Measurements from ENCODE around the gene C16orf74.

C16orf74 gene

DNA sequence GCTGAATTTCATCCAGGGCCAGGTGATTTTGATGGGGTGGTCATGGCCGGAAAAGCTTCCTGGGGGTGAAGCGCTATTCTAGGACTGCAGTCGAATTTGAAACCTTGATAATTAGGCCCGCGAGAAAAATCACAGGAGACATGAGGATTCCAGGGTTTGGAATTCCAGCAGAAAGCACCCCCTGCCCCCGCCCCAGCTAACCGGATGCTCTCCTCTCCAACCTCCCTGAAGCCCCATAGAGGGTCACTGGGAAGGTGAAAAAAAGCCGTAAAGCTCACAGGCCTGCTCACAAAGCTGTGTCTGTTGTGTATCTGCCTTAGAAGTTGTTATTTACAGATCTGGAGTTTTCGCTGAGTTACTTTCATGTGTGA is 61.0 kb downstream of the C16orf74 start:
- DNase-seq: no peak

DNA sequence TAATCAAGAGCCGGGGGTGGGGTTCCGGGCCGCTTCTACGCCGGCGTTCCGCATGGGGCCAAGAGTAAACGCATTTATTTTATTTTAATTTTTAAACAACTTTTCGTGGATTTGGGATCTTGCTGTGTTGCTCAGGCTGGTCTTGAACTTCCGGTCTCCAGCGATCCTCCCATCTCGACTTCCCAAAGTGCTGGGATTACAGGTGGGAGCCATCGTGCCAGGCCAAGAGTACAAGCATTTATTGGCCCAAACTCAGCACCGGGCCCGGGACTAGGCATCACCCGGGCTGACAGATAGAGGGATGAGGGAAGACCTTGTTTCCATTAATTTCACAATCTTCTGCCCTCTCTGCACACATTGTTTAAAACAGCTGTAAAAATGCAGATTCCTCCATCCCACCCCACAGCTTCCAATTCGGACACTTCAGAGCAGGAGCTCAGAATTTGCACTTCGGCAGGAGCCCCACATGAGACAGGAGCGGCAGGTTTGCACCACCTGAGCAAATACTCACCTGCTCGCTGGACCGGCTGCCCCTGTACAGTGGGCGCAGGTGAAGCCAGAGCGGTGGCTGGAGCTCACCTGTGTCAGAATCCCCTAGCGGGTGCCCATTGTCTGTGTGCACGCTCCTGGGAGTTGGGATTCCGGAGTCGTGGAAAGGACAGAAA is 61.5 kb downstream of the C16orf74 start:
- no peak for DNase-seq

DNA sequence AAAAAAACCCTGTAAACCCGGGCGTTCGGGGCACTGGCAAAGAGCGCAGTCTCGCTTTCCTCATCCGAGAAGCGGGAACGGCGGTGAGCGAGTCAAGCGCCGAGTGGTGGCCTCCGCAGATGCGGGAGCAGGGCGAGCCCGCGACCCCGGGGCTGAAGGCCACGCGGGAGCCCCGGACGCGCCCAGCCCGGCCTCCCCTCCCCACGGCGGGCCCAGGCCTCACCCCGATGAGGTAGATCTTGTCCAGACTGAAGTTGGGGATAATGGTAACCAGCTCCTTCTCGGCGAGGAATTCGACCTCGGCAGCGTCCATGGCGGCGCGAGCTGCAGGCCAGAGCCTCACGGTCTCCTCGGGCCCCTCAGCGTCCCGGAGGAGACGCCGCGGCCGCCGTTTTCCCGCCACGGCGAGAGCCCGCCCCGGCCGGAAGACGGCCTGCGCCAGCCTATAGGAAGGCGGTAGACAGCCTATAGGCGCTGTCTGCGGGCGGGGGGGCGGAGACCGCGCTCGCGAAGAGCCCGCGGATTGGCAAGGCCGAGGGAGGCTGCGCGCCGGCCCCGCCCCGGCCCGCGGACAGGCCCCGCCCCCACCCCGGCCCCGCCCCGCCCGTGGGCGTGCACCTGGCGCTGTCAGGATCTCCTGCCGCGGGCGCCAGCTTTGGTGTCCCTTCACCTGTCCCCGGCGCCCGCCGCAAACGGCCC is 62.2 kb downstream of the C16orf74 start, which contains the start of gene GINS2:
TSS of gene GINS2 (minus strand) at position 369 of the 699 bp plus-strand sequence. CDS start at position 313, 56 bp downstream.
- peak; percentile 84 to 94 (median 86) for DNase-seq

DNA sequence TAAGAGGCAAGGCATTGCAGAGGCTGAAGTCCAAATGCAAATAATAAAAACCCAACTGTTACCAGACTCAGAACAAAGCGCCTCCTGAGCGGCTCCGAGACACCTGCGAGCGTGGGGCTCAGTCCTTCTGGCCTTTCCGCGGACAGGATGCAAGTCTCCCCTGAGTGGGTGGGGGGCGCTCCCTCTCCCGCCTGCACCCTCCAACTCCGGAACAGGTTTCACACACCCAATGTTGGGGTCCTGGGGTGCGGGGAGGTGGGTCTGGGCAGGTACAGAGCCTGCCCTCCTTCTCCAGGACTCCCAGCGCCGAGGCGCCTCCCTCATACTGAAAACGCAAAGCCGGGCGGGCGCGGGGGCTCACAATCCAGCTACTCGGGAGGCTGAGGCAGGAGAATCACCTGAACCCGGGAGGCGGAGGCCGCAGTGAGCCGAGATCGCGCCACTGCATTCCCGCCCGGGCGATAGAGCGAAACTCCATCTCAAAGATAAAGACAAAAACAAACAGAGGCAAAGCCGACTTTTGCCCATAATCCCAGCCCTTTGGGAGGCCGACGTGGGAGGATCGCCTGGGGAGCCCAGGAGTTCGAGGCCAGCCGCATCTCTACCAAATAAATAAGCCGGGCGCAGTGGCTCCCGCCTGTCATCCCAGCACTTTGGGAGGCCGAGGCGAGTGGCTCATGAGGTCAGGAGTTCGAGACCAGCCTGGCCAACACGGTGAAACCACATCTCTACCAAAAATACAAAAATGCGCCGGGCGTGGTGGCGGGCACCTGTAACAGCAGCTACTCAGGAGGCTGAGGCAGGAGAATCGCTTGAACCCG is 63.0 kb downstream of the C16orf74 start:
- DNase-seq: no peak

DNA sequence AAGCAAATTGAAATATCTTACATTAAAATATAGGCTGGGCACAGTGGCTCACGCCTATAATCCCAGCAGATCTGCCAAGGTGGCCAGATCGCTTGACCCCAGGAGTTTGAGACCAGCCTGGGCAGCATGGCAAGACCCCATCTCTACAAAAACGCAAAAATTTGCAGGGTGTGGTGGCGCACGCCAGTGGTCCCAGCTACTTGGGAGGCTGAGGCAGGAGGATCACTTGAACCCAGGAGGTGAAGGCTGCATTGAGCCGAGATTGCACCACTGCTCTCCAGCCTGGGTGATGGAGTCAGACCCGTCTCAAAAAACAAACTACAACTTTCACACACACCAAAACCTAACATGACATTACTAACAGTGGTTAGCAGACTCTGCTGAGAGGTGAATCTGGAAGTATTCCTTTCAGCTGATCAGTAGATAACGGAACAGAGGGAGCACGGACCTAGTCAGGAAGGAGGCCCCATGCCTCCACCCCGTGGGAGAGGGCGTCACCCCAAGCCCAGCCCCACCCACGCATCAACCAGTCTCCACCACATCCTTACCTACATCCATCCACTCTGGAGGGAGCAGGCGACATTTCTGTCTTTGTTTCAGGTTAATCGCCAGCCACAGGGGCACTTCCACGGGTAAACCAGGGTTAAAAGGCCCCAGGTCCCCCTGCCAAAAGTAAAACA is 63.8 kb downstream of the C16orf74 start:
- peak in 3 of 5 donors; percentile 14 to 40 (median 17) for DNase-seq

DNA sequence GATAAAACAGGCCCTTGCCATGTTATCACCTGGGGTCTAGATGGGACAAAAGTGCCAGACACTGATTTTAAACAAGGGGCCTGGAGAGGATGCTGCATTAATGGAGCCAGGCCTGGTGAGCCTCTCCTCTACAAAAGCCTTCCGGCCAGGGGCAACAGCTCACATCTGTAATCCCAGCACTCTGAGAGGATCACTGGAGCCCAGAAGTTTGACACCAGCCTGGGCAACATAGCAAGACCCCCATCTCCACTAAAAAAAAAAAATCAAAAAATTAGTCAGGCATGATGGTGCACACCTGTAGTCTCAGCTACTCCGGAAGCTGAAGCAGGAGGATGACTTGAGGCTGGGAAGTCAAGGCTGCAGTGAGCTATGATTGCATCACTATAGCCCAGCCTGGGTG is 65.6 kb downstream of the C16orf74 start:
- DNase-seq: no peak

DNA sequence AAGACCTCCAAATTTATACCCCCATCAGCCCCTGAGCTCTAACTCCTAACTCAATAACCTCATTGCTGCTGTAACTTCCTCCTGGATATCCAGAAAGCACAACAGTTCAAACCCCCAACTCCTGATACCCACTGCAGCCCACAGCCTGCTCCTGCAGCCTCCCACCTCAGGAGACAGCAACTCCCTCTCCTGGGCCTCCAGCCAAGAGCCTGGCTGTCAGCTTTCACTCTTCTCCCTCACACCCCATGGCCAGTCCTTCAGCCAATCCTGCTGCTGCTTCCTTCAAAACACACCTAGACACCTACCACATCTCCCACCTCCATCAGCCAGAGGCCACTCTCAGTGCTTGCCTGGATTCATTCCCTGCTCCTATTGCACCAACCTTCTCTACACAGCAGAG is 67.5 kb downstream of the C16orf74 start:
- no peak for DNase-seq

DNA sequence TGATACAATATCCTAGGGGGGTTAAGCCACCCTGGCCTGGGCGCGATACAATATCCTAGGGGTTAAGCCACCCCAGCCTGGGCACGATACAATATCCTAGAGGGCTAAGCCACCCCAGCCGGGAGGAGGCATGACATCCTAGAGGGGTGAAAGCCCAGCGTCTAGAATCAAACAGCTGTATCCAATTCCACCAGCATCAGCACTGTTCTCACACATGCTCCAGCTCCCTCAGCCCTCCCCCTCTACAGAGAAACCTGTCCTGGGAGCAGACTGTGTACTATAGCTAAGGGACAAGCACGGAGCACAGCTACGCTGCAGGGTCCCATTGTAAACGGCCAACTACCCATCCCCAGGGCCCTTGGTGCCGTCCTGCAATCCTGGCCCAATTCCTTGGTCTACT is 68.4 kb downstream of the C16orf74 start:
- no peak for DNase-seq

DNA sequence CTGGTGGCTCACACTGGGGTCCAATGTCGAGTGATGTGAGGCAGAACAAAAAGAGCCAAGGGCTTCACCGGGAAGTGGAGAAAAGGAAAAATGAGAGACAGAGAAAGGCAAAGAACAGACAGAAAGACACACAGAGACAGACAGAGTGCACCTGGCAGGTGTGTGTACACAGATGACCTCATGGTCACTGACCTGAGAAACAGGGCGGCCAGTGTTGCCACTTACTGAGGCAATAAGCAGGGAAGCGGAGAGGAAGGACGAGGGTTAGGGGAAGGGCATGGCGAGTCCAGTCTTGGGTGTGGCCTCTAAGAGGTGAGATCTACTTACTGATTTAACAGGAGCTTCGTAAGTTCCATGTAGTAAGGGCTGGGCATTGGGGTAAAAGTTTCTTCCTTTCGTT is 69.6 kb downstream of the C16orf74 start:
- DNase-seq: no peak

DNA sequence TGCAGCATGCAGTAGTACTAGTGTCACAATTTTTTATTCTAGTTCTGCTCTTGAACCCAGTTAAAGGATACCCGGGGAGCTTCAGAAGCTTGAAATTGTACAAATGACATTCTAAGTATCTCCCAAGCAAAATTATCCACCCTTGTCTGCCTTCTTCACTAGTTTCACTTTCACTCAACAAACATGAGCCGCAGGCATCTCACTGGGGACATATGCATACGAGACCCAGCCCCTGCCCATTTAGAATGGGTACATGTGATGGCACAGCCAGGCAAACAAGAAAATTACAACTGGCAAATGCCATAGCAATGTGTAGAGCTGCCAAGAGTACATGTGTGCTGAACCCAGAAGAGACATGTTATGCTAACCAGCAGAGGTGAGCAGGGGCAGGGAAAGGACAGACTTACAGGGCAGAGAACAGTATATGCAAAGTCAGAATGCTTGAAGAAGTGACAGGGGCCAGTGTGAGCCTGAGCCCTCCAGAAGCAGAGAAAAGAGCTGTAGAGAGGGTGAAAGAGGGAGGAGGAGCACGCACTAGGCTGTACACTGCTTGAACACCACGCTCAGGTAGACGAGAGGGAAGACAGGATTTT is 70.4 kb downstream of the C16orf74 start:
- no peak for DNase-seq

DNA sequence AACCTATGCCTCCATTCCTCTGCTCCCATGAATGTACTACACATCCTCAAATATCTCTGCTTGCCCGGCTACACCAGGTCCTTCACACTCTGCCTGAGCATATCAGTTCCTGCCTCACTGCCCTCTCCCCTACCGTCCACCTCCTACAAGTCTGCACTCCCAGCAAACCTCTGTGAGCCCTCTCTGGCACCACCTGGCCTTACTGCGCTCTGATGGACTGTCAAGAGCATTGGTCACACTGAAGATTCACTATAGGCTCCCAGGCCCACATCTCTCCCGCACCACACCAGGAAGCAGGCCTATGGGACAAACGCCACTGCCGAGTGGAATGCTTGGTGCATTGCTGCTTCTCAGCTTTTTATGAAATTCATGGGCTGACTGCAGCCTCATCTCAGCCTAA is 71.0 kb downstream of the C16orf74 start:
- DNase-seq: no peak

DNA sequence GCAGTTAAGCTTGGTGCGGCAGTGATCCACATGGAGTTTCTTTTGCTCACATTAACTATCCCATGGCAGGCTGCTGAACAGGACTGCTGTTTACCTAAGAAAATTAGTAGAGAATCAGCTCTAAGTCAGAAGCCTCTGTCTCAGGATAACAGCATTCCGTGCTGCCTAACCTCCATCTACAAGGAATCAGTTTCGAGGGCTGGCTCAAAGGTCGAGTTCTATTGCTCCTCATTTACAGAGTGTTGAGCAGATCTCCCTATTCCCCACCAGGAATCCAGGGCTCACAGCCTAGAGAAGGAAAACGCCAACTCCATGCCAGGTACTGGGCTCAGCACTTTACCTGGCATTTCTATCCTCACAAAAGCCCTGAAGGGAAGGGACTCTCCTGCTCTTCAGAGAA is 72.1 kb downstream of the C16orf74 start:
- DNase-seq: no peak

DNA sequence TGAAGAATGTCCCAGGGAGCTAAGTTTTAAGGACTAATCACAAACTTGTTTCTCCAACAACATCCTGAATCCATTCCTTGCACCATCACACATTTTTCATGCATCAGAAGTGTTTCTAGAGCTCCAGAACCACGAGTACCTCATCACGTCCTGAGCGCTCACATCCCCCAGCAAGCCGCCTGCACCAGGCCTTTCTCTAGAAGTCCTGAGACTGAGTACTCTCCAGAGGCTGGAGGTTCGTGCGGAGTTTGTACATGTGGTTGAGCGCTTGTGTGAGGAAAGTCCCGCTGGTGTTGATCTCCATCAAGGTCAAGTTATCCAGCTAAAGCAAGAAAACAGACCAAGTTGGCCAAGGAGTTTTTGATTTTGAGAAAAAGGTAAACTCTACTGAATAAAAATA is 72.9 kb downstream of the C16orf74 start:
- no peak for DNase-seq

DNA sequence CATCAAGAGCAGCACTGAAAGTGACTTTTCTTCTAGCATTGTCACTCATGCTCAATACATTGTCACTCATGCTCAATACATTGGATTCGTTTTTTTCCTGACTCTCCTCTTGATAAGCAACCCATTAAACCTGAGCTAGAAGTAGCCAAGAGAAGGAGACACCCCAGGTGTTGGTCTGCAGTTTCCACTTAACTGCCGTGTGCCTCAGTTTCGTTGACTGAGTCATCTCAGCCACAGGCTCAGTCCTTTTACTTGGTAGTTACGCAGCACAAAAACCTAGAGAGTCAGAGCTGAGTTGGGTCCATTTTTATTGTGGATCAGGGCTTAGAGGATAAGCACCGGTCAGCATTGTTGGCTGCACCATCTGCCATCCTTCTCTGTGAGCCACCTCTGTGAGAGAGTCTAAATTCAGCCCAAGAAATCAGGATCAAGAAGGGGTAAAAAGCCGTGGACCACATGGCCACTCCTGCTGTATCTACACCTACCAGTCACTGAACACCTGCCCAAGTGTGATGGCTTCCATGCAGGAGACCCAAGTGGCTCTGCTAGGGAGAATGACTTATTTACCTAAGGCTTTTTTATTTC is 73.4 kb downstream of the C16orf74 start:
- no peak for DNase-seq

DNA sequence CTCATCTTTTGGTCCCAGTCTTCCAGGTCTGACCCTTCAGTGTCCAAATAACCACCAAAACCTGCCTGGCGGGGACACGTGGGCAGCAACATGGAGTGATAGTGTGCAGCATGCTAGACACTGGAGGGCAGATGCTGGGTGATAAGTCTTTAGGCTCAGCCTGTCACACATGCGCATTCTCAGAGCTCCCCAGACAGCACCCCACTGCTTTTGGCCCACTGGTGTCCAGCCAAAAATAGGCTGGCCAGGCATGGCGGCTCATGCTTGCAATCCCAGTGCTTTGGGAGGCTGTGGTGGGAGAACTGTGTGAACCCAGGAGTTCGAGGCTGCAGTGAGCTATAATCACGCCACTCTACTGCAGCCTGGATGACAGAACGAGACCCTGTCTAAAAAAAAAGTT is 74.4 kb downstream of the C16orf74 start:
- DNase-seq: no peak

DNA sequence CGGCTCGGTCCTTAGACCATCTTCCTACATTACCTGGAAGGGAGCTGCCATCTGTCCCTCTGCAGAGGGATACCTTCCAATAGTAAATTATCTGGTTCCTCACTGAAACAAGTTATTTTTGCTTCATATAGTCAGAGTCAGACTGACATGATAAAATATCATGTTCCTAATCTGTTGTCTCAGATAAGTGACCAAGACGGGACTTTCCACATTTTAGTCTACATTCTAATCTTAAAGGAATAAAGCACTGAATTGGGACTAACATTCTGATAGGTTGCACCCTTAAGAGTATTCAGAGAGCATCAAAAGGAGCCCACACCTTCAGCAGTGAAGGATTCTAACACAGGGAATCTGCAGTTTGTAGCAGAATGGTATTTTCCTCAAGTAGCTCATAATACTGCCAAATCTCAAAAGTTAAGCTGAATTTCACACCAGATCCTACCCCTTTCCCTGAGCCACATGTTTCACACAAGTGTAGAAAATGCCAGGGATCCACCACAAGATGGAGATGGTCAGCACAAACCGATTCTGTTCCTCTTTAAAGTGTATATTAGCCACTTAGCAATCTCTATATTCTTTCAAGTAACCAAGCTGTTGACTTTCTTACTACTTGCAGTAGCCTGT is 75.5 kb downstream of the C16orf74 start:
- no peak for DNase-seq

DNA sequence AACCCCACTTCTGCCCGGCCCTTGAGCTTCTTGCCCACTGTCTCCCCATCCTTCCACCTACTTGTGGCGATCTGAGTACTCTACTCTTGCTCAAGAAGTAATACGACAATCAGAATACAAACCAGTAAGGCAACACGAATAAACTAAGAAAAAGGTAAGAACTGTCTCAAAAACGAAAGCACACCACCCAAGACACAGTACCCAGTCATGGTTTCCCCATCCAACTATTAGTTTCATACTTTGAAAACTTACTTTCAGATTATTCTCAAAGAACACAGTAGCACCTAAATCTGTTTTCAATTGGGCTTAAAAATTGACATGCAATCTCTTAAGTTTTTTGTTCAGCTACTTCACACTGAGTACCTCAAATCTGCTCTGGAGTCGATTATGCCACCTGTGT is 76.1 kb downstream of the C16orf74 start:
- no peak for DNase-seq

DNA sequence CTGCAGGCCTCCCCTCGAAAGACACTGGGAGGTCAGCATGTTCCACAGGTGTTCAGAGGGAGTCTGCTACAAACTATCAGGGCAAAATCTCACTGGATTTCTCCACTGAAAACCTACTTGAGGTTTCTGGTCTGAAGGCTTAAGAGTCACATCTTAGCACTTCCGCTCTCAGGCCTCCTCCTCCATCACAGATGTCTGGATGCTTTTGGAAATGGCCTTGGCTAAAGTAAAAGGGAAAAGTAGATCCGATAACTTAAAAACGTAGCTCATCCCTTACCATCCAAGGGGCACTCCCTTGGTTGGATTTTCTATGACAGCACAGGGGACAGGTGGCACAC is 76.5 kb downstream of the C16orf74 start:
- no peak for DNase-seq

DNA sequence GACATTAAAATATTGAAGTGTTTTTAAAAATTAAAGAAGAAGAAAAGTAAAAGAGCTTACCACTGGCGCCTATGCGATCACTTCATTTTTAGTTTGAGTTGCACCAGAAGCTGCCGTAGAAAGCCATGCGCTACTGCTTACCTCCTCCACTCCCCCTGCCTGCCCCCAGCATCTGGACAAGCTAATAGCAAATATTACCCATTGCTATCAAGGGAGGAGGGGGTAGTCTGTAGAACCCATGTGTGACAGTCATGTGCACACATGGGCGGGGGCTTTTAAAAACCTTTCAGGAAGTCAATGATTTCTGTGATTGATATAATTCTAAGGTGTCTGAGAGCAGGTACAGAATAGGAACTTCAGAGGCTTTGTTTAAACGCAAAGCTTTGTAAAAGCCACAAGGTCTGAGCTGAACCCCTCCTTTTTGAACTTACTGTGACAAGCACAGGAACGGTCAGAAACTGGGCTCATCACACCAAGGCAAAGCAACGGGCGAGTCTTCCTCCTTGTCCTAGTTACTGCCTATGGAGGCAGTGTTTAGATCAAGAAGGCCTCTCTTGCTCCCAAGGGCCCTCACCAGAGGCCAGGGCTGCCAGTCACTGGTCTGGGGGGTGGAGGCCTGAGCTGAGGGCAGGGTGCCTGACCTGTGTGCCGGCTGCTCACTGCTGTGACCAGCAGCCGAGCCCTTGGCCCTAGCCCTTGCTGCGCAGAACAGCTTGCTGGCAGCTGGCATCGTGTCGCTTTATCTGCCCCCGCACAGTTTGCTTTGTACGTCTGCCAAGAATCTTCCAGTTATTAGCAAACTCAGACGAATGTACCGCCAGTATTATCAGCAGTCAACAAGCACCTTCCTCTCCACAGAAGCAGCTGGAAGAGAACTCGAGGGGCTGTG is 77.1 kb downstream of the C16orf74 start:
- DNase-seq: no peak

DNA sequence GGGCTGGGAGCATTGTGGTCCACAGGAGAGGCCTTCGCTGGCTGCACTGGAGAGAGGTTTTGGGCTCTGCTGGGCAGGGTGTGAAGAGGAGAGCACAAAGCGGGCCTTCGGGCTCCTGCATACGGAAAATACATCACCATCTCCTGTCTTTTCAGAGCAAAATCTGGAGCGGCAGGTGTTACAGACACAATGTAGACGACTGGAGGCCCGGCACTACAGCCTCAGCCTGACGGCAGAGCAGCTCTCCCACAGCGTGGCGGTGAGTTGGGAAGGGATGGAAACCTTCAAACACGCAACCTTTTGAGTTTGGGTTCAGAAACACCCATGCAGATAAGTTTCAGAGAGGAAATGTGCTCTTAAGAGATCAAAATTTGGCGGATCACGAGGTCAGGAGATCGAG is 80.1 kb downstream of the C16orf74 start:
- DNase-seq: no peak

Data from T-helper 1 cell (primary cell).